Natural killer cell treated with Interleukin-12 subunit alpha and Interleukin-12 subunit beta and Interleukin-15 and Interleukin-18, amount 100 ng/mL, for 72 hours (primary cell): ENCODE results near the gene ZNF771. TPM values are rescaled to one million over a fixed set of nuclear protein-coding genes. Genes with fewer than 3 reads are reported as not detected.
"Not testable (repeated sequence)": the region's sequence is repeated elsewhere in the genome, so short reads cannot be mapped to it uniquely, and the experiment has no call there.

ENCODE experiments used
- ATAC-seq, 2 donors: fragments of 150-1000 bp; cut with Tn5 transposase in 1 of 2; sonication (Bioruptor Pico), chemical (Tn5 transposase) in 1 of 2; 2 replicates each; pipeline ENCODE4 v1.10.0; 2021
- DNase-seq: peaks from one replicate; pipeline ENCODE4 v3.0.0; 2022; ENCODE audit warnings: low spot score
- H3K27ac Mint-ChIP-seq, 2 donors: 1 replicate in 1 of 2; 2 replicates in 1 of 2; pipeline ENCODE4 v1.8.0; 2022; ENCODE audit warnings: mixed read lengths in 2 of 2, mild to moderate bottlenecking in 1 of 2, moderate library complexity in 1 of 2
- H3K27me3 Mint-ChIP-seq, 2 donors: 1 replicate in 1 of 2; 2 replicates in 1 of 2; pipeline ENCODE4 v1.8.0; 2022; ENCODE audit warnings: mixed read lengths in 2 of 2
- H3K36me3 Mint-ChIP-seq: one replicate; pipeline ENCODE4 v1.8.0; 2022; ENCODE audit warnings: mixed read lengths
- H3K4me1 Mint-ChIP-seq, 2 donors: 1 replicate in 1 of 2; 2 replicates in 1 of 2; pipeline ENCODE4 v1.8.0; 2022; ENCODE audit warnings: low read depth in 2 of 2, mixed read lengths in 2 of 2, mild to moderate bottlenecking in 1 of 2
- H3K4me3 Mint-ChIP-seq: one replicate; pipeline ENCODE4 v1.8.0; 2022; ENCODE audit warnings: mixed read lengths
- H3K9me3 Mint-ChIP-seq: 2 replicates; pipeline ENCODE4 v1.8.0; 2022; ENCODE audit warnings: mixed read lengths
- total RNA-seq, 2 donors: library from RNA; stranded (reverse); gene quantifications; one replicate each; pipeline ENCODE4 v1.2.3, GENCODE V29; 2022

ZNF771 gene
- total RNA-seq, 2 donors from 2014 or later, result 3.4 to 7.3 TPM

DNA sequence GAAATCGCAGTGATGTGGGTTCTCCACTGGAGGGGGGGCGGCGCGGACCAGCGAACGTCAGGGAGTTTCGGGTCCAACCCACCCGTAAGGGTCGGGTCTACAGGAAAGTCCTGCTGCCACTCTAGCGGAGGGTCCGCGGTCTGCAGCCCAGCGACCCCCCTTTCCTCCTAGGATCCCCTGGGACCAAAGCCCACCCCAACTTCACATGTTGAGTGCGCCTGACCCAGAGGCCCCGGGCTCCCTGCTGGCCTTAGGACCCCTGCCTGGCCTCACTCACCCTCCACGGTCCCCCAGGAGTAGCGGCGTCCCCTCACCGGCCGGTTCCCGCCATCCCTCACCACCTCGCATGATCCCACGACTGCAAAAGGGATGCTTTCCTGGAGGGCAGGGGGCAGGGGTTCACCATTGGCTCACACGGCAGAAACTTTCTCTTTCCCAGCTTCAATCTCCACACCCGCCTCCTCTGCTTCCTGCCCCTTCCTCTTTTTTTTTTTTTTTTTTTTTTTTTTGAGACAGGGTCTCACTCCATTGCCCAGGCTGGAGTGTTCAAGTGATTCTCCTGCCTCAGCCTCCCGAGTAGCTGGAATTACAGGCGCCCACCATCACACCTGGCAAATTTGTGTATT, 28.1 kb upstream of the ZNF771 start:
- peaks cover 36 to 45% of the 10 kb centered on the region in 2 donors for H3K4me1 Mint-ChIP-seq
- peaks cover 6% of the 10 kb centered on the region for H3K36me3 Mint-ChIP-seq
- no peaks in the 10 kb centered on the region for H3K27me3 Mint-ChIP-seq
- ATAC-seq (no peak), DNase-seq (no peak)
- peak overlapping the region; percentile 96 to 100 for H3K27ac Mint-ChIP-seq
- peak overlapping the region; percentile 99 for H3K4me3 Mint-ChIP-seq
- no peaks in the 10 kb centered on the region for H3K9me3 Mint-ChIP-seq

DNA sequence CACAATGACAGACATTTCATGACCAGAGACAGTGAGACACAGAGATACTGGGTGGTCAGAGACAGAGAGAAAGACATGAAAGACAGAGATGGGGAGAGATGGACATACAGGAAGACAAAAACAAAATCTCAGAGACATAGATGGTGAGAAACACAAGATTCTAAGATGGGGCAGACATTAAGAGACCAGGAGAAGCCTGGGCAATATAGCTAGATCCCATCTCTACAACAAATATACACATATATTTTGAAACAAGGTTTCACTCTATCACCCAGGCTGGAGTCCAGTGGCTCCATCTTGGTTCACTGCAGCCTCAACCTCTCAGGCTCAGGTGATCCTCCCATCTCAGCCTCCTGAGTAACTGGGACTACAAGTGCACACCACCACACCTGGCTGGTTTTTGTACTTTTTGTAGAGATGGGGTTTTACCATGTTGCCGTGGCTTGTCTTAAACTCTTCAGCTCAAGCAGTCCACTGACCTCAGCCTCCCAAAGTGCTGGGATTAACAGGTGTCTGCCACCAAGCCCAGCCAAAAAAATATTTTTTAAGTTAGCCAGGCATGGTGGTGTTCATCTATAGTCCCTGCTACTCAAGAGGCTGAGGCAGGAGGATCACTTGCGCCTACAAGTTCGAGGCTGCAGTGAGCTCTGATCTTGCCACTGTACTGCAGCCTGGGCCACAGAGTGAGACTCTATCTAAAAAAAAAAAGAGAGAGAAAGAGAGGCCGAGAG, 27.2 kb upstream of the ZNF771 start:
- ATAC-seq, result no peak
- Mint-ChIP-seq H3K9me3 (no peaks in the 10 kb centered on the region), H3K27ac (peak overlapping the region; percentile 96 to 100), H3K4me3 (peak overlapping the region; percentile 99), H3K36me3 (peaks cover 6% of the 10 kb centered on the region), H3K4me1 (peaks cover 36 to 45% of the 10 kb centered on the region in 2 donors), H3K27me3 (no peaks in the 10 kb centered on the region)
- no peak for DNase-seq

DNA sequence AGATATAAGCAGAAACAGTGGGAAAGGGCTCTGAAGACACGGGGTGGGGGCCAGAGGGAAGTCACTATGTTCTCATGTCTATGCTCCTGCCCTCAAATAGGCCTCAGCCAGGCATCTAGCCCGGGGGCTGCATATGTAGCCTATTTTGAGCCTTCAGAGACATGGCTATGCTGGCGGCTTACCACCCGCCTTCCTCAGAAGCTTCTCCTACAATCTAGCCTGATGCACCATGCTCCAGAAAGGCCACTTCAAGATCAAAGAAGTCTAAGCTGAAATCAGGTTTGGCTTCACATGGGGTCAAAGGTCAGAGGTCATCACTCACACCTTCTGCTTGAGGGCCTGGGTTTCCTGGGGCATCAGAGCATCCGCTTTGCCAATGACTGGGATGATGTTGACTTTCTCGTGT, 26.6 kb upstream of the ZNF771 start:
- no peaks in the 10 kb centered on the region for H3K27me3 Mint-ChIP-seq
- peak overlapping the region; percentile 96 to 100 for H3K27ac Mint-ChIP-seq
- peaks cover 36 to 45% of the 10 kb centered on the region in 2 donors for H3K4me1 Mint-ChIP-seq
- H3K36me3 Mint-ChIP-seq, result peaks cover 6% of the 10 kb centered on the region
- no peak for ATAC-seq
- H3K4me3 Mint-ChIP-seq, result peak overlapping the region; percentile 83
- no peaks in the 10 kb centered on the region for H3K9me3 Mint-ChIP-seq
- DNase-seq, result no peak

DNA sequence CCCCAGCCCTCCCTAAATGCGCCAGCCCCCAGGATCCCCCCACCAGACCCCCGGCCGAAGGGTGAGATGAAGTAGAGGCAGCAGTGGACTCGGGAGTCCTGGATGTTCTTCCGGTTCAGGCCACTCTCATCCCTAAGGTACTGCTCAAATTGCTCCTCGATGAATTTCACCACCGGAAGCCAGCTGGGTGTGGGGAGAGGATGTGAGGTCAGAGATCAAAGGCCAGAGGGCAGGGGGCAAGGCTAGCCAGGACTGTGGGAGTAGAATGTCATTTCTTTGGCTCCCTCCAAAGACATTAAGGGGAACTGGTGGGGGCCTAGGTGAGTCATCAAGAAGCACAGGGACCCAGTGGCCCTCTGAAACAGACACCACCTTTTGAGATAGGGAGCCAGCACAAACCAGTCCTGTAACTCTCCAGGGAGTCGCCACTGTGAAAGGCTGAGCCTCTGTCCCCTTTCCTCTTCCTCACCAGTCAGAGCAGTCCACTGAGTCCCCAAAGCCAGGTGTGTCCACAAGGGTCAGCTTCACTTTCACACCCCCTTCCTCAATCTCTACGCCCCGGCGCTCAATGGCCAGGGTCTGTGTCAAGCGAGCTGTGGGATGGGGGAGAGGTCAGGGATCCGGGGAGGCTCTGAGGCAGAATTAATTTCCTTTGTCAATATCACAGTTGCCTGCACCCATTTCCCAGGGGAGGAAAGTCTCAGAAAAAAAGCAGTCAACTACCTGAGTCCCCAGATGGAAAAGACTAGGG, 25.9 kb upstream of the ZNF771 start:
- ATAC-seq, result no peak

DNA sequence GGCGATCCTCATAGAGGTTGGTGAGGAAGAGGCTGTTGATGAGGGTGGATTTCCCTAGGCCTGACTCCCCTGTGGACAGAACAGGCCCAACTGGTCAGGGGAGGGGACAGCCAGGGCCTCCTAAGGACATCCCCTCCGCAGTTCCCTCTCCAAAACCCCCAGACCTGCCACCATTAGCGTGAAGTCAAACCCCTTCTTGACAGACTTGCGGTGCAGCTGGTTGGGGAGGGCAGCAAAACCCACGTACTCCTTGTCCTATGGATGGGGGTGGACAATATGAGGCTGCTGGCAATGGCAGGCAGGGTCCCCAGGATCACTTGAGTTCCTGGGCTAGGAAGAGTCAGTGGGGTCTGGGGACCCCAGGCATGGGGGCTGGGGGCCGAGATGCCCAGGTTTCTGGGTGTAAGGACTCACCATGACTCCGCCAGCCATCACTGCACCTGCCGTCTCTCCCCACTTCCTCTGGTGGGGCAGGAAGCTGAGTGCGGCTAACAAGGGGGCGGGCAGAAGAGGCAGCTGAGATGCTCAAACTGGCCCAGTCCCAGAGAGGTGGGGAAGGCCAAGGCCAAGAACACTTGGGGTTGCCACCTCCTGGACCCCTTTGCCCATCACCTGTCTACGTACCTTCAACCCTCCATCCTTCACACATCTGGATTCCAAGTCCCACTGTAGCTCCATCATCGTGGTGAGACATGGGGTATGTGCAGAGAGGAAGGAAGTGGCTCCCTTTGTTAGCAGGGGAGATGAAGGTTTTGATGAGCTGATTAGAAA, 25.1 kb upstream of the ZNF771 start, which contains the start of gene SEPTIN1:
Gene SEPTIN1, minus strand, starts transcription at position 451 of the 771 bp plus-strand sequence. Its CDS starts 19 bp downstream, at position 432.
- ATAC-seq (peak; percentile 26 to 58), DNase-seq (peak; percentile 87)
- Mint-ChIP-seq H3K36me3 (peaks cover 6% of the 10 kb centered on the region), H3K4me3 (peak within 1 kb of the TSS; percentile 83), H3K9me3 (no peaks in the 10 kb centered on the region), H3K27ac (peak within 1 kb of the TSS; percentile 96 to 100), H3K4me1 (peaks cover 34 to 41% of the 10 kb centered on the region in 2 donors), H3K27me3 (no peaks in the 10 kb centered on the region)

More for the DNA sequence above, 25.9 kb upstream of the ZNF771 start:
- H3K9me3 Mint-ChIP-seq, result no peaks in the 10 kb centered on the region
- no peaks in the 10 kb centered on the region for H3K27me3 Mint-ChIP-seq
- H3K36me3 Mint-ChIP-seq, result peaks cover 6% of the 10 kb centered on the region
- H3K4me3 Mint-ChIP-seq, result peak overlapping the region; percentile 83
- no peak for DNase-seq
- peaks cover 36 to 45% of the 10 kb centered on the region in 2 donors for H3K4me1 Mint-ChIP-seq
- peak overlapping the region; percentile 96 to 100 for H3K27ac Mint-ChIP-seq

DNA sequence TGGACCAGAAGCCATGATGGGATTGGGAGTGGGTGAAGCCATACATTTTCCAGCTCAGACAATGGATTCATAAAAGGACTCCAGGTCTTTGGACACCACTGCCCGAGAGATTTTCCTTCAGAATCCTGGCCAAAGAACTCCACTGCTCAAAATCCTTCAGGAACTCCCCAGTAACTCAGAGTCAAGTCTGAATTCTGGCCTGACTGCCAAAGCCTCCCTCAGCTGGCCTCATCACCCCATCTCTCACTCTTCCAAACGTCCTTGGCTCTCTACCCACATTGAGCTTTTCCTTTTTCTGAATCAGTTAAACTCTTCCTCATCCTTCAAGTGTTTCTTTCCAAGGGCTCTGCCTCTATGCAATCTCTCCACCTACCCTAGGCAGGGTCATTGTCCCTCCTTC, 23.9 kb upstream of the ZNF771 start:
- peak overlapping the region; percentile 83 for H3K4me3 Mint-ChIP-seq
- peaks cover 23 to 29% of the 10 kb centered on the region in 2 donors for H3K4me1 Mint-ChIP-seq
- peak overlapping the region; percentile 96 to 100 for H3K27ac Mint-ChIP-seq
- H3K9me3 Mint-ChIP-seq, result no peaks in the 10 kb centered on the region
- peaks cover 6% of the 10 kb centered on the region for H3K36me3 Mint-ChIP-seq
- H3K27me3 Mint-ChIP-seq, result no peaks in the 10 kb centered on the region
- no peak for ATAC-seq
- DNase-seq, result no peak

DNA sequence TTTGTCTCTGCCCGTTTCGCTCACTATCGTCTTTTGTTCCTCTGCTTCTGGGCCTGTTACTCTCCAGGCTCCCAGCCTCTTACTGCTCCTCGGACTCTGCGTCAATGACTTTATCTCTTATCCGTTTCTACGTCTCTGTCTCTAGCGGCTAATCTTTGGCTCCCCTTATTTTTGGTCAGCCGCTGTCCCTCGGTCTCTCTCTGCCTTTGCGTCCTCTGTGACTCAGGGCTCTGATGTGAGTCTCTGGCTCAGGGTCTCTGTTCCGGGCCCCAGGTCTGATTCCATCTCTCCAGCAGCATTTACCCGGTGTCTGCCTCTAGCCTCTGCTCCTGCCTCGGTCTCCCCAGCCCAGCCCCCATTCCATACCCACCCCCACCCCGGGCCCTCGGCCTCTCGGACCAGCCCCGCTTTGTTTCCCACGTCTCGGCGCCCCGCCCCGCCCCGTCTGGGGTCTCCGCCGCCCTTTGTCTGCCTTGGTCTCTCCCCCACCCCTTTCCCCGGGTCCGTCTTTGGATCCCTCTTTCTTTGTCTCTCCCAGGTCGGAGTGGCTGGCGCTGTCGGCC, 12.7 kb upstream of the ZNF771 start:
- Mint-ChIP-seq H3K36me3 (no peaks in the 10 kb centered on the region), H3K9me3 (no peaks in the 10 kb centered on the region), H3K4me3 (peak overlapping the region; percentile 87), H3K4me1 (peaks cover 28 to 29% of the 10 kb centered on the region in 2 donors), H3K27ac (peak overlapping the region; percentile 40 to 57), H3K27me3 (no peaks in the 10 kb centered on the region)
- no peak for ATAC-seq
- no peak for DNase-seq

DNA sequence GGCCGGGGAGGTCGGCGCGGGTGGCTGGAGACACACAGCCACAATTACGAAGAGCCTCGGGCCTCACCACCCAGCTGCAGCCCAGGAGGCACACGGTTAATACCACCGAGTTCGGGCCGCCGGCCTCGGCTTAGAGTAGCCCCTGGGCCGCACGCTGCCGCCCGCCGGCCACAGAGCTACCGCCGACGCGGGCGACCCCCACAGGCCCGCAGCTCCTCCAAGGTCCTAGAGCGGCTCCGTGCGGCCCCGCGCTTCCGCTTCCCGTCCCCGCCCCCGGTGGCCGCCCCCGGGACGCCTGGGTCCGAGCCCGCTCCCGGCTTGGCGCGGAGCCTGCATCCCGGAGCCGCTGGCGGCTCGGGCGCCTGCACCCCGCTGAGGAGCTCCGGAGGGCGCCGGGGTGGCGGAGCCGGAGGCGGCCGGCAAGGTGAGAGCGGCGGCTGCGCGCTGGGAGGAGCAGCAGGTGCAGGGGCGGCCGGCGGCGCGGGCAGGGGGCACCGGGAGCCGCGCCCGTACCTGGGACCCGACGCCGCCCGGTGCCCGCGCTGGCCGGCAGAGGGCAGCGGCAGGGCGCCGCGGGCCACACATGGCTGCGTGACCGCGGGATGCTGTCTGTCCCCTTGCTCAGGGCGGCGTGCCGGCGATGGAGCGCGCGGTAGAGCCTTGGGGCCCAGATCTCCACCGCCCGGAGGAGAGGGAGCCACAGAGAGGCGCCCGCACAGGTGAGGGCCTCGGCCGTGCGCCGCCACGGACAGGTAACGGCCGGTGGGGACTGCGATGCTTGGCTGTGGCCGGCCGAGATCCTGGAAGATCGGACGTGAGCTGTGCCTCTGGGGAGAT, 12.0 kb upstream of the ZNF771 start, which contains the start of gene ZNF48:
Gene ZNF48, plus strand, starts transcription at position 266 of the 837 bp plus-strand sequence. Its CDS starts 375 bp downstream, at position 641.
- Mint-ChIP-seq H3K9me3 (no peaks in the 10 kb centered on the region), H3K36me3 (no peaks in the 10 kb centered on the region)
- ATAC-seq, result peak; percentile 82 to 84

DNA sequence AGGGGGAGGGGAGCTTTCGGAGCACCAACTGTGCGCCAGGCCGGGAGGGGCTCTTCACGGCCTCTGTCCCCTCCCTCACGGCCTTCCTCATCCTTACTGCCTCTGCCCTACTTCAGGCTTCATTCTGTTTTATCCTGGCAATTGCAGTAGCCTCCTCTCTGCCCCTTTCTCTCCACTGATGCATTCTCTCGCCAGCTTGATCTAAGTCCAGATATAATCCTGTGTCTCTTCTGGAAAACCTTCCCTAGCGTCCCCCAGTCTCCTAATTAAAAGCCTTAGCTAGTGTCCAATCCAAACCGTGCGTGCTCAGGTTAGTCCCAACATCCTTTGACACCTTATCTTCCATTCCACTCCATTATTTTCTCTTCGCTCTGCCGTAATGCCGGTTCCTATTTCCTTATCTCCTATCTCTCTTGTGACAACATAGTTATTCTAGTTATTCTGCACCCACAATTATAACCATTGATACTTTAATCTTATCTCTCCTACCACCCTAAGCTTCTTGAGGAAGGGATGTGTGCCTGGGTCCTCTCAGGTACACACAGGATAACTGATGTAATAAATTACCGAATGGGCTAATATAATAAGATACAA, 11.3 kb upstream of the ZNF771 start:
- Mint-ChIP-seq H3K4me3 (peak overlapping the region; percentile 95), H3K27me3 (no peaks in the 10 kb centered on the region), H3K27ac (peak overlapping the region; percentile 65), H3K9me3 (no peaks in the 10 kb centered on the region), H3K36me3 (no peaks in the 10 kb centered on the region), H3K4me1 (peaks cover 32 to 36% of the 10 kb centered on the region in 2 donors)
- ATAC-seq (no peak), DNase-seq (no peak)

More for the DNA sequence above, 12.0 kb upstream of the ZNF771 start, which contains the start of gene ZNF48:
- no peaks in the 10 kb centered on the region for H3K27me3 Mint-ChIP-seq
- H3K4me1 Mint-ChIP-seq, result peaks cover 32 to 34% of the 10 kb centered on the region in 2 donors
- H3K4me3 Mint-ChIP-seq, result peak within 1 kb of the TSS; percentile 95
- peak within 1 kb of the TSS; percentile 65 for H3K27ac Mint-ChIP-seq
- peak; percentile 77 for DNase-seq

DNA sequence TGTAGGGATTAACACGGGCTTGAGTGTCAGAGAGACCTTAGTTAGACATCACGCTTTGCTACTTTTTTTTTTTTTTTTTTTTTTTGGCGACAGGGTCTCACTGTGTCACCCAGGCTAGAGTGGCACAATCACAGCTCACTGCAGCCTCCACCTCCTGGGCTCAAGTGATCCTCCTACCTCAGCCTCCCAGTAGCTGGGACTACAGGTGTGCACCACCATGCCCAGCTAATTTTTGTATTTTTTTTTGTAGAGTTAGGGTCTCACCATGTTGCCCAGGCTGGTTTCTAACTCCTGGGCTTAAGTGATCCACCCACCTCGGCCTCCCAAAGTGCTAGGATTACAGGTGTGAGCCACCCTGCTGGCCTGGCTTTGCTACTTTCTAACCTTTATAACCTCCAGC, 10.8 kb upstream of the ZNF771 start:
- not testable (repeated sequence) for DNase-seq, H3K36me3 Mint-ChIP-seq, ATAC-seq, H3K9me3 Mint-ChIP-seq, H3K27me3 Mint-ChIP-seq
- Mint-ChIP-seq H3K4me3 (peak overlapping the region; percentile 95), H3K4me1 (peaks cover 35 to 42% of the 10 kb centered on the region in 2 donors), H3K27ac (peak overlapping the region; percentile 65)

DNA sequence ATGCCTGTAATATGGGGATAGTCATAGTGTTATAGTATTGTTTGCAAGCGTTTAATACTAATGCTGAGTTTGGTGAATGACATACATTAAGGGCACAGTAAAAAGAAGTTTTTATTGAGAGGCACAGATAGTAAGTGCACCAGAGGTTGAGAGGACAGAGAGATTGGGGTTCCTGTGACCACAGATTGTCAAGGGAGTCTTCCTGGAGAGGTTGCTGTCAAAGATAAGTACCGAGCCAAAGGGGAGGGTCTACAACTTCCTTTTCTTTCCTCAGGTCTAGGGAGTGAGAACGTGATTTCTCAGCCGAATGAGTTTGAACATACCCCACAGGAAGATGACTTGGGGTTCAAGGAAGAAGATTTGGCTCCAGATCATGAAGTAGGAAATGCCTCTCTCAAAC, 10.3 kb upstream of the ZNF771 start:
- Mint-ChIP-seq H3K4me1 (peaks cover 37 to 44% of the 10 kb centered on the region in 2 donors), H3K4me3 (peak overlapping the region; percentile 95), H3K27me3 (no peaks in the 10 kb centered on the region), H3K27ac (peak overlapping the region; percentile 65), H3K36me3 (no peaks in the 10 kb centered on the region), H3K9me3 (no peaks in the 10 kb centered on the region)
- DNase-seq (no peak), ATAC-seq (no peak)
